Fibroblast of lung (primary cell): ENCODE measurements around the gene HAGH. TPM values are rescaled to one million over a fixed set of nuclear protein-coding genes. Genes with fewer than 3 reads are reported as not detected.

Experiments
- DNase-seq, 2 donors: peaks; one replicate each; pipeline versions ENCODE4 v3.0.0 to v3.0.0-alpha.2; 2010; ENCODE audit warnings: low read depth in 2 of 2
- H2AFZ ChIP-seq: 2 replicates; pipeline ENCODE4 v1.5.1; 2012; ENCODE audit warnings: low read length, control low read depth, inconsistent platforms
- H3K27ac ChIP-seq: 2 replicates; pipeline ENCODE4 v1.5.1; 2011; ENCODE audit warnings: low read length, control low read depth; ENCODE audit not compliant: insufficient read depth
- H3K27me3 ChIP-seq: 2 replicates; pipeline ENCODE4 v1.5.1; 2011; ENCODE audit warnings: mild to moderate bottlenecking, low read length; ENCODE audit not compliant: control insufficient read depth, insufficient read depth
- H3K36me3 ChIP-seq: 2 replicates; pipeline ENCODE4 v1.5.1; 2011; ENCODE audit warnings: low read length; ENCODE audit not compliant: control insufficient read depth, insufficient read depth
- H3K4me1 ChIP-seq: 2 replicates; pipeline ENCODE4 v1.5.1; 2011; ENCODE audit warnings: low read length; ENCODE audit not compliant: control insufficient read depth, insufficient read depth; ENCODE audit errors: extremely low read depth
- H3K4me2 ChIP-seq: 2 replicates; pipeline ENCODE4 v1.5.1; 2011; ENCODE audit warnings: low read length, control low read depth; ENCODE audit not compliant: insufficient read depth; ENCODE audit errors: extremely low read depth
- H3K4me3 ChIP-seq, 4 experiments: fragments of 200-600 bp in 1 of 4; sonication (generic) in 1 of 4; replicated peaks in 1 of 4; 2 replicates each; pipeline ENCODE4 v1.5.1; 2011 to 2016; ENCODE audit warnings: low read length in 4 of 4, low read depth in 3 of 4, mild to moderate bottlenecking in 3 of 4, control low read depth in 2 of 4, inconsistent platforms in 1 of 4, mixed read lengths in 1 of 4; ENCODE audit not compliant: insufficient read depth in 1 of 4; ENCODE audit errors: control extremely low read depth in 1 of 4
- H3K79me2 ChIP-seq: 2 replicates; pipeline ENCODE4 v1.5.1; 2012; ENCODE audit warnings: mild to moderate bottlenecking, low read length, inconsistent platforms; ENCODE audit not compliant: control insufficient read depth, insufficient read depth
- H3K9ac ChIP-seq: 2 replicates; pipeline ENCODE4 v1.5.1; 2011; ENCODE audit warnings: mild to moderate bottlenecking, low read length, control low read depth; ENCODE audit not compliant: insufficient read depth
- H3K9me3 ChIP-seq: 2 replicates; pipeline ENCODE4 v1.5.1; 2012; ENCODE audit warnings: low read depth, low read length; ENCODE audit not compliant: control insufficient read depth, insufficient read depth
- H4K20me1 ChIP-seq: 2 replicates; pipeline ENCODE4 v1.5.1; 2011; ENCODE audit warnings: low read length; ENCODE audit not compliant: control insufficient read depth, insufficient read depth; ENCODE audit errors: extremely low read depth
- CTCF ChIP-seq, 2 donors: IDR thresholded peaks in 1 of 2; conservative IDR thresholded peaks in 1 of 2; 1 replicate in 1 of 2; 2 replicates in 1 of 2; pipeline ENCODE4 v1.5.1; 2011 to 2012; ENCODE audit warnings: low read length in 2 of 2, control low read depth in 1 of 2, inconsistent platforms in 1 of 2, low read depth in 1 of 2, mild to moderate bottlenecking in 1 of 2
- EZH2 ChIP-seq: IDR thresholded peaks from 2 replicates; pipeline ENCODE4 v1.5.1; 2012; ENCODE audit warnings: low read length, control low read depth, mild to moderate bottlenecking; ENCODE audit errors: missing control alignments
- polyA plus RNA-seq, 2 donors: library from polyadenylated mRNA; depleted of rRNA in 1 of 2; stranded (reverse) in 1 of 2; unstranded in 1 of 2; fragments of >200 nt; gene quantifications; 2 replicates each; pipeline ENCODE4 v1.2.1, GENCODE V29; 2011 to 2012; ENCODE audit warnings: missing spikeins in 1 of 2
- total RNA-seq: library from RNA; depleted of rRNA; stranded (reverse); fragments of >200 nt; gene quantifications from 2 replicates; pipeline ENCODE4 v1.2.1, GENCODE V29; 2014

HAGH gene
- total and polyA plus RNA-seq, 2 donors (not counting 1 experiment from before 2014, with no cell fraction given) = 18.4 to 47.4 TPM

GRCh38 chr16:1770328-1771187 lies 56.1 kb downstream of the HAGH start:
- TF ChIP-seq EZH2 (no peak), CTCF (conservative IDR thresholded peaks at IDR 0.05 in 1 of 2, IDR thresholded peaks at IDR 0.05 in 1 of 2; ENCODE audit: low read depth in 1 of 2, low read length in 2 of 2) (no peak)
- Histone ChIP-seq H3K9me3 (no peaks in the 10 kb centered on the region), H2AFZ (no peak overlapping the region), H3K79me2 (peaks cover 31% of the 10 kb centered on the region), H3K36me3 (peaks cover 34% of the 10 kb centered on the region), H3K27me3 (no peaks in the 10 kb centered on the region), H3K9ac (peak overlapping the region; percentile 70), H3K4me2 (peak overlapping the region; percentile 77), H3K27ac (peak overlapping the region; percentile 63), H3K4me1 (peaks cover 21% of the 10 kb centered on the region), H4K20me1 (no peaks in the 10 kb centered on the region), H3K4me3 (peak overlapping the region; percentile 54 to 89 (median 70))
- peak; percentile 59 to 69 for DNase-seq

DNA sequence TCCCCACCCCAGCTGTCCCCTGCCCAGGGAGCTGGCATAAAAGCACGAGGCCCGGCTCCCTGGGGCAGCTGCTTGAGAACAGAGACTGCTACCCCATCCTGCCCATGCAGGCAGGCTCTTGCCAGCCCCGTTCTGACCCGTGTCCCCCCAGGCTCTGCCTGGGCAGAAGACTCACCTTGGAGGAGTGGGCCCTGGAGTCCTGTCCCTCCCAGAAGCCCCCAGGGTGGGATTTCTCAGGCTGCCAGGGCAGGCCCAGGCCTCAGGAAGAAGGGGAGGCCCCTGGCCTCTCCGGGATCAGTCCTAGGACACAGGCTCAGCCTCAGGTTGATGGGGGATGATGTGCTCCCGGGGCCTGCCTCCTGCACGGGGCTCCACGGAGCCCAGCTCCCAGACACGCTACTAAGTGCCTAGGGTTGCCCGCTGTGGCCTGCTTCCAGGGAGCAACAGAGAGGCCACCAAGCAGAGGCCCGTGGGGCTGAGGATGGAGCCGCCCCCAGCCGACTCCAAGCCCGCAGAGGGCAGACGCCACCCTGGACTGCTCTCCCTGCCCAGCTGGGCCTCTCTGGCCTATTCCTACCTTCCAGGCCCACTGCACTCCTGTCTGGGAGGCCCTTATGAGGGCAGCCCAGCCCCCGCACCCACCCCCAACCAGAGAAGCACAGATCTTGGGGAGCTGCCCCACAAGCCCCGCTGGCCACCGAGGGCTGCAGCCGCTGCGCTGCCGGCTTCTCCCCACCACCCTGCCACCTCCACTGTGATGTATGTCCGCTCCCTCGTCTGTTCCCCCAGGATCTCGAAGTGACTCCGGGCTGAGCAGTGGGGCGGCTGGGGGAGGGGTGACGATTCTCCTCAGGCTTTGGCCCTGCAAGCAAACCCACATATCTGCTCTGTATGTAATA lies 57.0 kb downstream of the HAGH start:
- Histone ChIP-seq H3K9me3 (no peaks in the 10 kb centered on the region), H3K79me2 (peaks cover 23% of the 10 kb centered on the region), H2AFZ (no peak overlapping the region), H3K4me3 (peak overlapping the region in 2 of 4 experiments; percentile 54 to 84), H3K4me1 (peaks cover 19% of the 10 kb centered on the region), H3K4me2 (peak overlapping the region; percentile 77), H3K9ac (no peak overlapping the region), H4K20me1 (no peaks in the 10 kb centered on the region), H3K27ac (peak overlapping the region; percentile 63), H3K36me3 (peaks cover 36% of the 10 kb centered on the region), H3K27me3 (no peaks in the 10 kb centered on the region)
- no peak for TF ChIP-seq CTCF (conservative IDR thresholded peaks at IDR 0.05 in 1 of 2, IDR thresholded peaks at IDR 0.05 in 1 of 2; ENCODE audit: low read depth in 1 of 2, low read length in 2 of 2)
- no peak for TF ChIP-seq EZH2
- no peak for DNase-seq
